ENCODE data around the gene OVOL2. TPM values are rescaled to one million over a fixed set of nuclear protein-coding genes. Genes with fewer than 3 reads are reported as not detected.
"Not testable (repeated sequence)": the region's sequence is repeated elsewhere in the genome, so short reads cannot be mapped to it uniquely, and the experiment has no call there.

The OVOL2 gene
- total and polyA plus RNA-seq, 2 experiments from 2014 or later, result 11.2 to 11.5 TPM

DNA sequence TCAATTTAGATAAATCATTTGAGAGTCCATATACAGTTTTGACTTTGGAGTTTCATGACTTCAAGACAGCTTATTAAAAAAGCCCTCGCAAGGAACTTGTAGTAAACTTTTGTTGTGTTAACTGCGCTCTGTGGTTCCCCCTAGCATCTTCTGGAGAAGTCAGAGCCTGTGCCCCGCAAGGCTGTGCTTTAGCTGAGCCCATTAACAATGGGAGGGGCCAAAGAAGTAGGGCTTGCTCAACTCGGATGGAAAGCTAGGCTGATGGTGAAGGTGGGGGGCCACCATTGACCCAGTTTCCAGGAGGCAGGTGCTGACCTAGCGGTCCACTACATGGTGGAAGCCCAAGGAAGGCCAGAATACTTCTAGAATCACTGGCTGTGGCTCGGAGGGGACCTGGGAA, 29.3 kb upstream of the OVOL2 start (continued):
- TF ChIP-seq, protein P1, sequence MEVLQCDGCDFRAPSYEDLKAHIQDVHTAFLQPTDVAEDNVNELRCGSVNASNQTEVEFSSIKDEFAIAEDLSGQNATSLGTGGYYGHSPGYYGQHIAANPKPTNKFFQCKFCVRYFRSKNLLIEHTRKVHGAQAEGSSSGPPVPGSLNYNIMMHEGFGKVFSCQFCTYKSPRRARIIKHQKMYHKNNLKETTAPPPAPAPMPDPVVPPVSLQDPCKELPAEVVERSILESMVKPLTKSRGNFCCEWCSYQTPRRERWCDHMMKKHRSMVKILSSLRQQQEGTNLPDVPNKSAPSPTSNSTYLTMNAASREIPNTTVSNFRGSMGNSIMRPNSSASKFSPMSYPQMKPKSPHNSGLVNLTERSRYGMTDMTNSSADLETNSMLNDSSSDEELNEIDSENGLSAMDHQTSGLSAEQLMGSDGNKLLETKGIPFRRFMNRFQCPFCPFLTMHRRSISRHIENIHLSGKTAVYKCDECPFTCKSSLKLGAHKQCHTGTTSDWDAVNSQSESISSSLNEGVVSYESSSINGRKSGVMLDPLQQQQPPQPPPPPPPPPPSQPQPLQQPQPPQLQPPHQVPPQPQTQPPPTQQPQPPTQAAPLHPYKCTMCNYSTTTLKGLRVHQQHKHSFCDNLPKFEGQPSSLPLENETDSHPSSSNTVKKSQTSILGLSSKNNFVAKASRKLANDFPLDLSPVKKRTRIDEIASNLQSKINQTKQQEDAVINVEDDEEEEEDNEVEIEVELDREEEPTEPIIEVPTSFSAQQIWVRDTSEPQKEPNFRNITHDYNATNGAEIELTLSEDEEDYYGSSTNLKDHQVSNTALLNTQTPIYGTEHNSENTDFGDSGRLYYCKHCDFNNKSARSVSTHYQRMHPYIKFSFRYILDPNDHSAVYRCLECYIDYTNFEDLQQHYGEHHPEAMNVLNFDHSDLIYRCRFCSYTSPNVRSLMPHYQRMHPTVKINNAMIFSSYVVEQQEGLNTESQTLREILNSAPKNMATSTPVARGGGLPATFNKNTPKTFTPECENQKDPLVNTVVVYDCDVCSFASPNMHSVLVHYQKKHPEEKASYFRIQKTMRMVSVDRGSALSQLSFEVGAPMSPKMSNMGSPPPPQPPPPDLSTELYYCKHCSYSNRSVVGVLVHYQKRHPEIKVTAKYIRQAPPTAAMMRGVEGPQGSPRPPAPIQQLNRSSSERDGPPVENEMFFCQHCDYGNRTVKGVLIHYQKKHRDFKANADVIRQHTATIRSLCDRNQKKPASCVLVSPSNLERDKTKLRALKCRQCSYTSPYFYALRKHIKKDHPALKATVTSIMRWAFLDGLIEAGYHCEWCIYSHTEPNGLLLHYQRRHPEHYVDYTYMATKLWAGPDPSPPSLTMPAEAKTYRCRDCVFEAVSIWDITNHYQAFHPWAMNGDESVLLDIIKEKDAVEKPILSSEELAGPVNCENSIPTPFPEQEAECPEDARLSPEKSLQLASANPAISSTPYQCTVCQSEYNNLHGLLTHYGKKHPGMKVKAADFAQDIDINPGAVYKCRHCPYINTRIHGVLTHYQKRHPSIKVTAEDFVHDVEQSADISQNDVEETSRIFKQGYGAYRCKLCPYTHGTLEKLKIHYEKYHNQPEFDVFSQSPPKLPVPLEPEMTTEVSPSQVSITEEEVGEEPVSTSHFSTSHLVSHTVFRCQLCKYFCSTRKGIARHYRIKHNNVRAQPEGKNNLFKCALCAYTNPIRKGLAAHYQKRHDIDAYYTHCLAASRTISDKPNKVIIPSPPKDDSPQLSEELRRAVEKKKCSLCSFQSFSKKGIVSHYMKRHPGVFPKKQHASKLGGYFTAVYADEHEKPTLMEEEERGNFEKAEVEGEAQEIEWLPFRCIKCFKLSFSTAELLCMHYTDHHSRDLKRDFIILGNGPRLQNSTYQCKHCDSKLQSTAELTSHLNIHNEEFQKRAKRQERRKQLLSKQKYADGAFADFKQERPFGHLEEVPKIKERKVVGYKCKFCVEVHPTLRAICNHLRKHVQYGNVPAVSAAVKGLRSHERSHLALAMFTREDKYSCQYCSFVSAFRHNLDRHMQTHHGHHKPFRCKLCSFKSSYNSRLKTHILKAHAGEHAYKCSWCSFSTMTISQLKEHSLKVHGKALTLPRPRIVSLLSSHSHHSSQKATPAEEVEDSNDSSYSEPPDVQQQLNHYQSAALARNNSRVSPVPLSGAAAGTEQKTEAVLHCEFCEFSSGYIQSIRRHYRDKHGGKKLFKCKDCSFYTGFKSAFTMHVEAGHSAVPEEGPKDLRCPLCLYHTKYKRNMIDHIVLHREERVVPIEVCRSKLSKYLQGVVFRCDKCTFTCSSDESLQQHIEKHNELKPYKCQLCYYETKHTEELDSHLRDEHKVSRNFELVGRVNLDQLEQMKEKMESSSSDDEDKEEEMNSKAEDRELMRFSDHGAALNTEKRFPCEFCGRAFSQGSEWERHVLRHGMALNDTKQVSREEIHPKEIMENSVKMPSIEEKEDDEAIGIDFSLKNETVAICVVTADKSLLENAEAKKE (CRISPR knock-in tag; IDR thresholded peaks at IDR 0.05), result no peak
- TF ChIP-seq, protein P2, sequence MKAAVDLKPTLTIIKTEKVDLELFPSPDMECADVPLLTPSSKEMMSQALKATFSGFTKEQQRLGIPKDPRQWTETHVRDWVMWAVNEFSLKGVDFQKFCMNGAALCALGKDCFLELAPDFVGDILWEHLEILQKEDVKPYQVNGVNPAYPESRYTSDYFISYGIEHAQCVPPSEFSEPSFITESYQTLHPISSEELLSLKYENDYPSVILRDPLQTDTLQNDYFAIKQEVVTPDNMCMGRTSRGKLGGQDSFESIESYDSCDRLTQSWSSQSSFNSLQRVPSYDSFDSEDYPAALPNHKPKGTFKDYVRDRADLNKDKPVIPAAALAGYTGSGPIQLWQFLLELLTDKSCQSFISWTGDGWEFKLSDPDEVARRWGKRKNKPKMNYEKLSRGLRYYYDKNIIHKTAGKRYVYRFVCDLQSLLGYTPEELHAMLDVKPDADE (IDR thresholded peaks at IDR 0.05), result no peak
- TF ChIP-seq CREB1 (CRISPR knock-in tag; IDR thresholded peaks at IDR 0.05; ENCODE audit: low read depth) (no peak), ZNF114 (CRISPR knock-in tag; IDR thresholded peaks at IDR 0.05) (no peak), JUNB (IDR thresholded peaks at IDR 0.05; ENCODE audit: unreplicated experiment) (no peak), EZH2phosphoT487 (IDR thresholded peaks at IDR 0.05; ENCODE audit: unreplicated experiment) (no peak), NANOG (IDR thresholded peaks at IDR 0.05; ENCODE audit: borderline replicate concordance) (no peak), POLR2AphosphoS5 (IDR thresholded peaks at IDR 0.05; ENCODE audit: low read depth) (no peak), EZH2 (IDR thresholded peaks at IDR 0.05; ENCODE audit: low read depth, unreplicated experiment) (no peak), ZNF331 (CRISPR knock-in tag; IDR thresholded peaks at IDR 0.05; ENCODE audit: low read depth) (no peak)
- TF ChIP-seq, protein P3, sequence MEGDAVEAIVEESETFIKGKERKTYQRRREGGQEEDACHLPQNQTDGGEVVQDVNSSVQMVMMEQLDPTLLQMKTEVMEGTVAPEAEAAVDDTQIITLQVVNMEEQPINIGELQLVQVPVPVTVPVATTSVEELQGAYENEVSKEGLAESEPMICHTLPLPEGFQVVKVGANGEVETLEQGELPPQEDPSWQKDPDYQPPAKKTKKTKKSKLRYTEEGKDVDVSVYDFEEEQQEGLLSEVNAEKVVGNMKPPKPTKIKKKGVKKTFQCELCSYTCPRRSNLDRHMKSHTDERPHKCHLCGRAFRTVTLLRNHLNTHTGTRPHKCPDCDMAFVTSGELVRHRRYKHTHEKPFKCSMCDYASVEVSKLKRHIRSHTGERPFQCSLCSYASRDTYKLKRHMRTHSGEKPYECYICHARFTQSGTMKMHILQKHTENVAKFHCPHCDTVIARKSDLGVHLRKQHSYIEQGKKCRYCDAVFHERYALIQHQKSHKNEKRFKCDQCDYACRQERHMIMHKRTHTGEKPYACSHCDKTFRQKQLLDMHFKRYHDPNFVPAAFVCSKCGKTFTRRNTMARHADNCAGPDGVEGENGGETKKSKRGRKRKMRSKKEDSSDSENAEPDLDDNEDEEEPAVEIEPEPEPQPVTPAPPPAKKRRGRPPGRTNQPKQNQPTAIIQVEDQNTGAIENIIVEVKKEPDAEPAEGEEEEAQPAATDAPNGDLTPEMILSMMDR (conservative IDR thresholded peaks at IDR 0.05; ENCODE audit: low read depth in 2 of 2), result no peak

DNA sequence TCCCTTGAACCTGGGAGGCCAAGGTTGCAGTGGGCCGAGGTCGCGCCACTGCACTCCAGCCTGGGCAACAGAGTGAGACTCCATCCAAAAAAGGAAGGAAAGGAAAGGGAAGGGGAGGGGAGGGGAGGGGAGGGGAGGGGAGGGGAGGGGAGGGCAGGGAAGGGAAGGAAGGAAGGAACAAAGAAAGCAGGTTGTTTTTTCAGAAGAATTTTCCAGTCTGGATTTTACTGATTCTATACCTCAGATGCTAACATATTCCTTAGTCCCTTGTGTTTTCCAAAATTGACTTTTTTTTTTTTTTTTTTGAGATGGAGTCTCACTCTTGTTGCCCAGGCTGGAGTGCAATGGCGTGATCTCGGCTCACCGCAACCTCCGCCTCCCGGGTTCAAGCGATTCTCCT, 23.1 kb upstream of the OVOL2 start:
- not testable (repeated sequence) for H3K4me1 ChIP-seq (ENCODE audit: insufficient read depth); H3K27me3 ChIP-seq (ENCODE audit: insufficient read depth); H3F3A ChIP-seq (replicated peaks; ENCODE audit: low read depth); H3K4me3 ChIP-seq; H3K36me3 Mint-ChIP-seq (ENCODE audit: low read depth); H3K4me2 ChIP-seq; ATAC-seq; DNase-seq (ENCODE audit: low spot score); H3K27ac Mint-ChIP-seq; H3K4me1 Mint-ChIP-seq; H3K27me3 Mint-ChIP-seq (ENCODE audit: insufficient read depth, low read depth, poor library complexity); H3K79me2 ChIP-seq (replicated peaks; ENCODE audit: insufficient read depth); H3K27ac ChIP-seq (ENCODE audit: low read depth); H3K36me3 ChIP-seq (ENCODE audit: insufficient read depth); H3K4me3 Mint-ChIP-seq; H4K20me1 ChIP-seq (replicated peaks; ENCODE audit: insufficient read depth); H3K9me2 ChIP-seq (ENCODE audit: insufficient read depth); H2AFZ ChIP-seq; H3K9me3 Mint-ChIP-seq
